Uterus (tissue), 2 donors: ENCODE measurements around the gene SELPLG.

Source experiments
- CTCF ChIP-seq, 4 experiments: fragments of 200-600 bp in 2 of 4; fragments of 450-650 bp in 2 of 4; sonication (generic) in 2 of 4; IDR thresholded peaks; one replicate each; pipeline ENCODE4 v1.5.1; 2016 to 2019; ENCODE audit warnings: antibody characterized with exemption in 4 of 4, mild to moderate bottlenecking in 2 of 4, moderate library complexity in 1 of 4
- POLR2A ChIP-seq, 2 donors: fragments of 450-650 bp; IDR thresholded peaks; one replicate each; pipeline ENCODE4 v1.6.1; 2016; ENCODE audit warnings: antibody characterized with exemption in 2 of 2, mild to moderate bottlenecking in 1 of 2, moderate library complexity in 1 of 2

GRCh38 chr12:108650083-108650482 lies 16.4 kb upstream of the SELPLG start:
- no peak for TF ChIP-seq CTCF (IDR thresholded peaks at IDR 0.05)
- no peak for TF ChIP-seq POLR2A (IDR thresholded peaks at IDR 0.05)
